Measurements from ENCODE around the gene IFNA1. TPM values are rescaled to one million over a fixed set of nuclear protein-coding genes. Genes with fewer than 3 reads are reported as not detected.
"Not testable (repeated sequence)": the region's sequence is repeated elsewhere in the genome, so short reads cannot be mapped to it uniquely, and the experiment has no call there.

IFNA1 gene
- total RNA-seq, 1 donor from 2014 or later, result not detected

DNA sequence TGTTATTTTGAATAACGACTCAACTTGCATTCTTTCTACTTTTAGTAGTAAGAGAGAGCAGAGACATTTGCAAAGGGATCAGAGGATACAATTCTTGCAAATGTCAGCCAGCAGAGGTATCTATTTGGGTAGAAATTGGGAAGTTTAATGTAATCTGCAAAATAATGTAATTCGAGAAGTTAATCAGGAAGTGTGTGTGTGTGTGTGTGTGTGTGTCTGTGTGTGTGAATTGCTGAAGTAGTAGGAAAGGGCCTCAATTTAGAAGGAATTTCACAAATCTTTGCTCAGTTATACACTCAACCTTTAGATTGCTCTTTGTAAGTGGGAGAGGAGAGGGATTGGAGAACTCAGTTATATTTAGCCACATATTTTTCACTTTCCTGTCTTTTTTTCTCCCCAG, 11.0 kb upstream of the IFNA1 start:
- no peaks in the 10 kb centered on the region for H3K4me1 Mint-ChIP-seq (ENCODE audit: low read depth, unreplicated experiment)
- TF ChIP-seq, protein P1, sequence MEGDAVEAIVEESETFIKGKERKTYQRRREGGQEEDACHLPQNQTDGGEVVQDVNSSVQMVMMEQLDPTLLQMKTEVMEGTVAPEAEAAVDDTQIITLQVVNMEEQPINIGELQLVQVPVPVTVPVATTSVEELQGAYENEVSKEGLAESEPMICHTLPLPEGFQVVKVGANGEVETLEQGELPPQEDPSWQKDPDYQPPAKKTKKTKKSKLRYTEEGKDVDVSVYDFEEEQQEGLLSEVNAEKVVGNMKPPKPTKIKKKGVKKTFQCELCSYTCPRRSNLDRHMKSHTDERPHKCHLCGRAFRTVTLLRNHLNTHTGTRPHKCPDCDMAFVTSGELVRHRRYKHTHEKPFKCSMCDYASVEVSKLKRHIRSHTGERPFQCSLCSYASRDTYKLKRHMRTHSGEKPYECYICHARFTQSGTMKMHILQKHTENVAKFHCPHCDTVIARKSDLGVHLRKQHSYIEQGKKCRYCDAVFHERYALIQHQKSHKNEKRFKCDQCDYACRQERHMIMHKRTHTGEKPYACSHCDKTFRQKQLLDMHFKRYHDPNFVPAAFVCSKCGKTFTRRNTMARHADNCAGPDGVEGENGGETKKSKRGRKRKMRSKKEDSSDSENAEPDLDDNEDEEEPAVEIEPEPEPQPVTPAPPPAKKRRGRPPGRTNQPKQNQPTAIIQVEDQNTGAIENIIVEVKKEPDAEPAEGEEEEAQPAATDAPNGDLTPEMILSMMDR (IDR thresholded peaks at IDR 0.05; ENCODE audit: partially characterized antibody, unreplicated experiment), result no peak
- peaks cover 2% of the 10 kb centered on the region for H3K27me3 Mint-ChIP-seq (ENCODE audit: unreplicated experiment)
- no peak overlapping the region for H3K27ac Mint-ChIP-seq (ENCODE audit: unreplicated experiment)
- no peaks in the 10 kb centered on the region for H3K9me3 Mint-ChIP-seq (ENCODE audit: unreplicated experiment)
- no peak overlapping the region for H3K4me3 Mint-ChIP-seq (ENCODE audit: unreplicated experiment)
- H3K36me3 Mint-ChIP-seq (ENCODE audit: unreplicated experiment), result no peaks in the 10 kb centered on the region
- DNase-seq, result no peak

DNA sequence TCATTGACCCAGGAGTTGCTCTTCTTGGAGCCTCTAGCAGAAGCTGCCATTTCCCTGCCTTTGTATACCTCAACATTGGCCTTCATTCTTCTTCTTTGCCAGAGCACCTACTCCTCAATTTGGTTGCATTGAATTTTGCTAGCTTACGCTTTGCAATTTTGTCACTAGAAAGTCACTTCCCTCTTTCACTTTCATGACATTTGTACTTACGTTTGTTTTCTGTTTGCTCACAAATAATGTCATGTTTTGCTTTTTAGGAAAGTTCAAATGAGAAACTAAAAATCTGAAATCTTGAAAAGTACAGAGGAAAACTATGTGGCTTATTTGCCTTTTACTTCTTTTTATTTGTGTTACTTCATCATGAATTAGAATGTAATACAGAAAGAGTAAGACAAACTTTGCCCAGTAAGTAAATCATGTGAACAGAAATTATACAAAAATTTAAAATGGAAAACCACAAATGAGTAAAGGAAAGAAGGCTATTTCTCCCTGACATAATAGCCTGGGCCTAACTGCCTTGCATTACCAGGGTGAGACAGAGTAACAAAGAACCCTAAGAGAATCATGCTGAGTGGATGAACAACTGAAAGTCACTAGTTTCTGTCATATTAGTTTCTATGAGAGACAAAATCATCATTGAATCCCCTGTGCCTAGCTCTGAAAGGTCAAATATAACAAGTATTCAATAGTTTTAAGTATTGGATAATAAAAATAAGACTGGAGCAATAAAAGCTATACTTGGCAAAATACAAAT, 7.4 kb upstream of the IFNA1 start:
- TF ChIP-seq, protein P1 (IDR thresholded peaks at IDR 0.05; ENCODE audit: partially characterized antibody, unreplicated experiment), result no peak
- no peak overlapping the region for H3K4me3 Mint-ChIP-seq (ENCODE audit: unreplicated experiment)
- H3K4me1 Mint-ChIP-seq (ENCODE audit: low read depth, unreplicated experiment), result no peaks in the 10 kb centered on the region
- peaks cover 2% of the 10 kb centered on the region for H3K27me3 Mint-ChIP-seq (ENCODE audit: unreplicated experiment)
- H3K9me3 Mint-ChIP-seq (ENCODE audit: unreplicated experiment), result no peaks in the 10 kb centered on the region
- no peak for DNase-seq
- no peaks in the 10 kb centered on the region for H3K36me3 Mint-ChIP-seq (ENCODE audit: unreplicated experiment)
- H3K27ac Mint-ChIP-seq (ENCODE audit: unreplicated experiment), result no peak overlapping the region

DNA sequence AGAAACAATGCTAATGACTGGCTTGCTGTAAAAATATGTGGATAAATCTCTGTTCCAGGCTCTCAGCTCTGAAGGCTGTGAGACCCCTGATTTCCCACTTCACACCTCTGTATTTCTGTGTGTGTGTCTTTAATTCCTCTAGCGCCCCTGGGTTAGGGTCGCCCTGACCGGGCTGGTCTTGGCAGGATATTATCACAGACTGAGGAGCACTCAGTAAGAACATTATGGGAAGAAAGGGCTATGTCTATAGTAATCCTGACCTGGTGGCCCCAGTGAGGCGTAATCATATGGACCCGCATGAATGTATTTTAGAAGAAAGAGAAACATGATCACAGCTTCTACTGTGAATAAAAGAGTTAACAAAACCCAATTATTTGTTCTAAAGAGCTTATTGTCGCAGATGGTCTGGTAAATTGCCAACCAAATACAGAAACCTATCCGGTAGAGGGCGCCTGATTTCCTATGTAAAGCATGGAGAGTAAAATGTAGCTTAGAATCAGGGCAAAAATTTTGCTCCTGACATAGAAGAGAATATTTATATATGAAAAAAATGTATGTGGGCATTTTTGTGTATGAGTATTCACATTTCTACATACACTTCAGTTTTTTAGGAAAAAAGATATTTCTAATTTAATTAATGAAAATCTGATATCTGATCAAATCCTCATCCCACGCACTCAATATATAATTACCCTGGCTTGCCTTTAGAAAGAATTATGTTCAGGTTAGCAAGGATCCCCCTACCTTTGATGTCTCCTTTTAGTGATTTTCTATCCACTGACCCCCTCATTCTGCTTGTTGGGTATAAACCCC, 5.8 kb upstream of the IFNA1 start:
- peaks cover 2% of the 10 kb centered on the region for H3K27me3 Mint-ChIP-seq (ENCODE audit: unreplicated experiment)
- H3K27ac Mint-ChIP-seq (ENCODE audit: unreplicated experiment), result no peak overlapping the region
- H3K4me1 Mint-ChIP-seq (ENCODE audit: low read depth, unreplicated experiment), result peaks cover 2% of the 10 kb centered on the region
- no peak for DNase-seq
- TF ChIP-seq, protein P1 (IDR thresholded peaks at IDR 0.05; ENCODE audit: partially characterized antibody, unreplicated experiment), result peak; percentile 37
- no peaks in the 10 kb centered on the region for H3K9me3 Mint-ChIP-seq (ENCODE audit: unreplicated experiment)
- no peak overlapping the region for H3K4me3 Mint-ChIP-seq (ENCODE audit: unreplicated experiment)
- no peaks in the 10 kb centered on the region for H3K36me3 Mint-ChIP-seq (ENCODE audit: unreplicated experiment)

- H3K9me3 Mint-ChIP-seq (ENCODE audit: unreplicated experiment); H3K36me3 Mint-ChIP-seq (ENCODE audit: unreplicated experiment); H3K4me3 Mint-ChIP-seq (ENCODE audit: unreplicated experiment); H3K27me3 Mint-ChIP-seq (ENCODE audit: unreplicated experiment); H3K4me1 Mint-ChIP-seq (ENCODE audit: low read depth, unreplicated experiment); DNase-seq; H3K27ac Mint-ChIP-seq (ENCODE audit: unreplicated experiment): not testable (repeated sequence)
Measured at GRCh38 chr9:21435015-21435383, 5.2 kb upstream of the IFNA1 start.

- H3K27me3 Mint-ChIP-seq (ENCODE audit: unreplicated experiment), result peaks cover 2% of the 10 kb centered on the region
- H3K4me3 Mint-ChIP-seq (ENCODE audit: unreplicated experiment), result no peak overlapping the region
- no peak for DNase-seq
- TF ChIP-seq, protein P1 (IDR thresholded peaks at IDR 0.05; ENCODE audit: partially characterized antibody, unreplicated experiment), result no peak
- peaks cover 2% of the 10 kb centered on the region for H3K4me1 Mint-ChIP-seq (ENCODE audit: low read depth, unreplicated experiment)
- H3K27ac Mint-ChIP-seq (ENCODE audit: unreplicated experiment), result no peak overlapping the region
- no peaks in the 10 kb centered on the region for H3K36me3 Mint-ChIP-seq (ENCODE audit: unreplicated experiment)
- H3K9me3 Mint-ChIP-seq (ENCODE audit: unreplicated experiment), result no peaks in the 10 kb centered on the region
Measured at GRCh38 chr9:21443849-21444625, 3.8 kb downstream of the IFNA1 start.

GRCh38 chr9:21449312-21449711, 9.1 kb downstream of the IFNA1 start:
- not testable (repeated sequence) for H3K4me3 Mint-ChIP-seq (ENCODE audit: unreplicated experiment); H3K4me1 Mint-ChIP-seq (ENCODE audit: low read depth, unreplicated experiment); H3K27me3 Mint-ChIP-seq (ENCODE audit: unreplicated experiment); DNase-seq; H3K9me3 Mint-ChIP-seq (ENCODE audit: unreplicated experiment); H3K36me3 Mint-ChIP-seq (ENCODE audit: unreplicated experiment); H3K27ac Mint-ChIP-seq (ENCODE audit: unreplicated experiment)

Measured in glutamatergic neuron (in vitro differentiated cells).